22Rv1 (cell line): ENCODE measurements around the gene NDUFB7.

Experiments
- CTCF ChIP-seq: fragments of 450-650 bp; IDR thresholded peaks from 2 replicates; pipeline ENCODE4 v1.5.1; 2017; ENCODE audit warnings: mild to moderate bottlenecking
- ZFX ChIP-seq: fragments of 450-650 bp; IDR thresholded peaks from 2 replicates; pipeline ENCODE4 v1.6.1; 2017; ENCODE audit warnings: antibody characterized with exemption, borderline replicate concordance

- TF ChIP-seq CTCF = no peak
- no peak for TF ChIP-seq ZFX
Observed at GRCh38 chr19:14517840-14518505, 53.9 kb downstream of the NDUFB7 start, which contains the start of gene DNAJB1.
